SK-N-SH (cell line): ENCODE data around the gene IL18. TPM values are rescaled to one million over a fixed set of nuclear protein-coding genes. Genes with fewer than 3 reads are reported as not detected.

ENCODE experiments used
- CTCF ChIA-PET: fragments of 300-600, 350-600 bp; formaldehyde crosslinking; extraction: SDS; loops from one replicate; lab custom pipeline; 2021; lab: Yijun Ruan, JAX
- POLR2A ChIA-PET: fragments of 350-600 bp; sonication (Branson Sonifier 250); formaldehyde crosslinking; extraction: SDS; loops from one replicate; lab custom pipeline; 2020; ENCODE audit warnings: antibody characterized with exemption, inconsistent platforms; lab: Yijun Ruan, JAX
- DNase-seq: peaks from one replicate; pipeline ENCODE4 v3.0.0; 2012
- H2AFZ ChIP-seq: fragments of 200-600 bp; sonication (generic); 2 replicates; pipeline ENCODE4 v1.8.1; 2016; ENCODE audit warnings: antibody characterized with exemption, mild to moderate bottlenecking, low read depth
- H3F3A ChIP-seq: fragments of 200-600 bp; sonication (generic); replicated peaks from 2 replicates; pipeline ENCODE3; 2016; ENCODE audit warnings: antibody characterized with exemption, mild to moderate bottlenecking; ENCODE audit not compliant: insufficient read depth
- H3K27ac ChIP-seq, 2 experiments: fragments of 200-500 bp in 1 of 2; fragments of 200-600 bp in 1 of 2; sonication (Bioruptor generic) in 1 of 2; sonication (generic), shearing (Covaris generic) in 1 of 2; 2 replicates each; pipeline versions ENCODE4 v1.5.1 to v1.6.1; 2014 to 2016; ENCODE audit warnings: low read depth in 2 of 2, inconsistent platforms in 1 of 2, low read length in 1 of 2, mild to moderate bottlenecking in 1 of 2, mixed read lengths in 1 of 2
- H3K27me3 ChIP-seq: fragments of 200-600 bp; sonication (generic), shearing (Covaris generic); 2 replicates; pipeline ENCODE4 v1.6.1; 2016; ENCODE audit warnings: mixed run types; ENCODE audit not compliant: insufficient read depth
- H3K36me3 ChIP-seq, 2 experiments: fragments of 200-500 bp in 1 of 2; fragments of 200-600 bp in 1 of 2; sonication (Bioruptor generic) in 1 of 2; sonication (generic) in 1 of 2; replicated peaks in 1 of 2; 2 replicates each; pipeline versions ENCODE3 to v1.5.1; 2014 to 2016; ENCODE audit warnings: low read length in 1 of 2, mild to moderate bottlenecking in 1 of 2; ENCODE audit not compliant: insufficient read depth in 2 of 2, control insufficient read depth in 1 of 2
- H3K4me1 ChIP-seq, 2 experiments: fragments of 200-500 bp in 1 of 2; fragments of 200-600 bp in 1 of 2; sonication (Bioruptor generic) in 1 of 2; sonication (generic), shearing (Covaris generic) in 1 of 2; 2 replicates each; pipeline versions ENCODE4 v1.5.1 to v1.6.1; 2014 to 2016; ENCODE audit warnings: low read depth in 1 of 2, low read length in 1 of 2, mixed run types in 1 of 2; ENCODE audit not compliant: insufficient read depth in 2 of 2, control insufficient read depth in 1 of 2
- H3K4me2 ChIP-seq: fragments of 200-600 bp; sonication (generic), shearing (Covaris generic); 2 replicates; pipeline ENCODE4 v1.6.1; 2017; ENCODE audit warnings: mixed run types
- H3K4me3 ChIP-seq, 2 experiments: fragments of 200-500 bp in 1 of 2; fragments of 200-600 bp in 1 of 2; sonication (Bioruptor generic) in 1 of 2; sonication (generic), shearing (Covaris generic) in 1 of 2; 2 replicates each; pipeline versions ENCODE4 v1.5.1 to v1.8.1; 2014 to 2016; ENCODE audit warnings: low read depth in 2 of 2, inconsistent platforms in 1 of 2, low read length in 1 of 2, mild to moderate bottlenecking in 1 of 2, mixed read lengths in 1 of 2, moderate library complexity in 1 of 2
- H3K79me2 ChIP-seq: fragments of 200-600 bp; sonication (generic); 2 replicates; pipeline ENCODE4 v1.8.1; 2017; ENCODE audit warnings: mild to moderate bottlenecking; ENCODE audit not compliant: insufficient read depth
- H3K9ac ChIP-seq: fragments of 200-600 bp; sonication (generic); 2 replicates; pipeline ENCODE4 v1.6.1; 2017; ENCODE audit warnings: mixed run types
- H3K9me2 ChIP-seq: fragments of 200-600 bp; sonication (generic); 2 replicates; pipeline ENCODE4 v1.6.1; 2017; ENCODE audit warnings: mixed run types
- H3K9me3 ChIP-seq: fragments of 200-600 bp; sonication (generic); 2 replicates; pipeline ENCODE4 v1.6.1; 2017; ENCODE audit warnings: mixed run types, mild to moderate bottlenecking, moderate library complexity
- H4K20me1 ChIP-seq: fragments of 200-600 bp; sonication (generic); 2 replicates; pipeline ENCODE4 v1.6.1; 2017; ENCODE audit warnings: mild to moderate bottlenecking, mixed run types; ENCODE audit not compliant: insufficient read depth
- CTCF ChIP-seq: fragments of 200-600 bp; sonication (generic); IDR thresholded peaks from 2 replicates; pipeline ENCODE4 v1.6.1; 2017; ENCODE audit warnings: antibody characterized with exemption, mild to moderate bottlenecking, moderate library complexity
- ELF1 ChIP-seq: IDR thresholded peaks from 2 replicates; pipeline ENCODE4 v1.4.0; 2012
- EP300 ChIP-seq, 2 experiments: IDR thresholded peaks; 2 replicates each; pipeline versions ENCODE4 v1.4.0 to v1.6.1; 2012; ENCODE audit warnings: borderline replicate concordance in 1 of 2, low read depth in 1 of 2, low read length in 1 of 2
- FOSL2 ChIP-seq: IDR thresholded peaks from 2 replicates; pipeline ENCODE4 v1.4.0; 2012; ENCODE audit warnings: low read depth, mild to moderate bottlenecking, moderate library complexity, borderline replicate concordance
- GABPA ChIP-seq: IDR thresholded peaks from 2 replicates; pipeline ENCODE4 v1.4.0; 2012; ENCODE audit warnings: low read depth, mild to moderate bottlenecking
- MEF2A ChIP-seq: IDR thresholded peaks from 2 replicates; pipeline ENCODE4 v1.4.0; 2012; ENCODE audit warnings: low read depth, borderline replicate concordance
- MXI1 ChIP-seq: IDR thresholded peaks from 2 replicates; pipeline ENCODE4 v1.6.1; 2012; ENCODE audit warnings: mild to moderate bottlenecking, low read depth, low read length, improper control_type of control experiment
- NRF1 ChIP-seq: IDR thresholded peaks from 2 replicates; pipeline ENCODE4 v1.6.1; 2012; ENCODE audit warnings: low read depth, mild to moderate bottlenecking, low read length
- PBX3 ChIP-seq: IDR thresholded peaks from 2 replicates; pipeline ENCODE4; 2012
- RAD21 ChIP-seq: IDR thresholded peaks from 2 replicates; pipeline ENCODE4 v1.6.1; 2012; ENCODE audit warnings: mild to moderate bottlenecking, low read length
- RCOR1 ChIP-seq: fragments of 150-350 bp; IDR thresholded peaks from 2 replicates; pipeline ENCODE4 v1.6.1; 2017; ENCODE audit warnings: antibody characterized with exemption, low read length
- REST ChIP-seq: IDR thresholded peaks from 2 replicates; pipeline ENCODE4 v1.6.1; 2012; ENCODE audit warnings: mild to moderate bottlenecking, low read depth, low read length, moderate library complexity
- RFX5 ChIP-seq: IDR thresholded peaks from 2 replicates; pipeline ENCODE4 v1.6.1; 2012; ENCODE audit warnings: mild to moderate bottlenecking, improper control_type of control experiment, low read length
- SIN3A ChIP-seq: IDR thresholded peaks from 2 replicates; pipeline ENCODE4 v1.6.1; 2012; ENCODE audit warnings: low read depth, mild to moderate bottlenecking, low read length, moderate library complexity, borderline replicate concordance
- TAF1 ChIP-seq: IDR thresholded peaks from 2 replicates; pipeline ENCODE4 v1.6.1; 2012; ENCODE audit warnings: low read depth, mild to moderate bottlenecking, low read length, moderate library complexity, borderline replicate concordance
- TCF12 ChIP-seq: IDR thresholded peaks from 2 replicates; pipeline ENCODE4 v1.4.0; 2012
- ZBTB33 ChIP-seq: IDR thresholded peaks from 2 replicates; pipeline ENCODE4 v1.4.0; 2012; ENCODE audit warnings: low read depth, borderline replicate concordance
- WGBS: methylation state at CpG from one replicate; pipeline ENCODE4 v1.1.6; 2017; ENCODE audit warnings: low lambda C conversion rate; 5-methylcytosine and 5-hydroxymethylcytosine counted together
- polyA plus RNA-seq, 3 experiments: library from polyadenylated mRNA; depleted of rRNA; stranded (reverse); fragments of >200 nt; gene quantifications; 2 replicates each; pipeline ENCODE4 v1.2.3, GENCODE V29; 2012
- TF ChIP-seq, protein P1 (sequence below): fragments of 150-350 bp; IDR thresholded peaks from 2 replicates; pipeline ENCODE4 v1.6.1; 2017; ENCODE audit warnings: antibody characterized with exemption, low read length, low read depth, borderline replicate concordance
- TF ChIP-seq, protein P2 (sequence below): IDR thresholded peaks from 2 replicates; pipeline ENCODE4 v1.4.0; 2012; ENCODE audit warnings: low read depth

IL18 gene
- polyA plus RNA-seq, 1 of the 3 experiments (the other 2 are of a cell fraction) = 0.28 TPM

DNA sequence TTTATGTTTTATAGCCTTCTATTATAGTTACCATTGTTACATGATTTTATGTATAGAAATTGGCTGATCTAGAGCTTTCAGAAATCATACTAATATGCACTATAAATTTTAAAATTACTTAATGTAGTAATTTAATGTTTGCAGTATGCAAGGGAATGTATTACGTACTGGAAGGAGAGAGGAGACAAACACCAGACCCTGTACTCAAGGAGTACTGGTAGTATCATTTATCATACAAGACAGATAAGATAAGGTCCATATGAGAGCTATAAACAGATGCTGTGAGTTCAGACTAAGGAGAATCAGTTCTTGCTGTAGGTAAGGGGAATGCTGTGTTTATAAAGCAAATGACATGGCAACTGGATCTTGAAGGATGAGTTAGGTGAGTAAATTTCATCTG is 12.2 kb upstream of the IL18 start:
- peak overlapping the region; percentile 33; the same call in 1 of the 2 replicates for H2AFZ ChIP-seq
- CTCF ChIA-PET = interaction anchor here (0.9 to 3.6 kb wide), 14 partner anchors 10 to 119 kb away, joined by 3 to 30 read pairs (median 4); partner anchors contain the start of gene TEX12

DNA sequence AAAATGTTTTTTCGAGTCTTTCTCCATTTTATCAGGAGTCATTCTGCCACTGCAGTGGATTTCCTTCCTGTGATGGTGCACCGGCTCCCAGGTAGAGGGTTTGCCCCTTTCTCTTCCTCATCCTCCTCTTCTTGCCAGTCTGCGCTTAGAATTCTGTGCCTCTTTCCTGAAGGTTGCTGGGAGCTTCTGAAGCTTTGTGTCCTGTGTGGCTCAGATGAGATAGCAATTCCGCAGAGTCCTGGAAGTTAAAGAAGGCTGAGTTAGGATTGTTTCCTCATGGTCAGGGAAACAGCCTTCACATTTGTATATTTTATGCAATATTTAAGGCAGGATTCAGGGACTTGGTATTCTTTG is 11.7 kb upstream of the IL18 start:
- H2AFZ ChIP-seq = peak overlapping the region; percentile 33
- H3F3A ChIP-seq = no peaks in the 10 kb centered on the region
- no peaks in the 10 kb centered on the region for H3K9me2 ChIP-seq
- ChIA-PET POLR2A (no interaction called here), CTCF (interaction anchor here (0.6 to 3.6 kb wide), 34 partner anchors 9 to 1022 kb away, joined by 3 to 30 read pairs (median 4); partner anchors contain the start of gene TEX12)
- peak overlapping the region; percentile 50; the same call in 1 of the 2 replicates for H3K9ac ChIP-seq
- no peaks in the 10 kb centered on the region for H3K79me2 ChIP-seq
- peak overlapping the region; percentile 17 to 72; a peak in 2 of 4 replicates for H3K27ac ChIP-seq
- peak overlapping the region; percentile 55 for H3K4me2 ChIP-seq
- peak overlapping the region; percentile 45 to 50 for H3K4me3 ChIP-seq
- H3K4me1 ChIP-seq = peaks cover 6 to 10% of the 10 kb centered on the region in 2 experiments; a peak in 3 of 4 replicates
- DNase-seq = no peak
- H3K36me3 ChIP-seq = no peaks in the 10 kb centered on the region
- no peaks in the 10 kb centered on the region for H3K27me3 ChIP-seq
- WGBS = 27% methylated on average over 4 of the region's 4 CpGs
- no peaks in the 10 kb centered on the region for H4K20me1 ChIP-seq
- H3K9me3 ChIP-seq = no peaks in the 10 kb centered on the region
- TF ChIP-seq MXI1 (no peak), REST (no peak), EP300 (IDR thresholded peaks at IDR 0.05; ENCODE audit: borderline replicate concordance in 1 of 2, low read depth in 1 of 2, low read length in 1 of 2) (no peak), PBX3 (no peak), NRF1 (no peak), CTCF (no peak), ELF1 (no peak), MEF2A (no peak), TCF12 (no peak), RAD21 (no peak), SIN3A (no peak), TAF1 (no peak), ZBTB33 (no peak), FOSL2 (no peak), RFX5 (no peak)
- TF ChIP-seq, protein P1, sequence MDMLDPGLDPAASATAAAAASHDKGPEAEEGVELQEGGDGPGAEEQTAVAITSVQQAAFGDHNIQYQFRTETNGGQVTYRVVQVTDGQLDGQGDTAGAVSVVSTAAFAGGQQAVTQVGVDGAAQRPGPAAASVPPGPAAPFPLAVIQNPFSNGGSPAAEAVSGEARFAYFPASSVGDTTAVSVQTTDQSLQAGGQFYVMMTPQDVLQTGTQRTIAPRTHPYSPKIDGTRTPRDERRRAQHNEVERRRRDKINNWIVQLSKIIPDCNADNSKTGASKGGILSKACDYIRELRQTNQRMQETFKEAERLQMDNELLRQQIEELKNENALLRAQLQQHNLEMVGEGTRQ = no peak
- TF ChIP-seq, protein P2, sequence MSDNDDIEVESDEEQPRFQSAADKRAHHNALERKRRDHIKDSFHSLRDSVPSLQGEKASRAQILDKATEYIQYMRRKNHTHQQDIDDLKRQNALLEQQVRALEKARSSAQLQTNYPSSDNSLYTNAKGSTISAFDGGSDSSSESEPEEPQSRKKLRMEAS = no peak

More for the DNA sequence above, 12.2 kb upstream of the IL18 start:
- H3K9ac ChIP-seq = no peak overlapping the region
- H3K4me3 ChIP-seq = no peak overlapping the region; a peak in 1 of 4 replicates
- H3K4me1 ChIP-seq = peaks cover 6 to 10% of the 10 kb centered on the region in 2 experiments; a peak in 3 of 4 replicates
- H4K20me1 ChIP-seq = no peaks in the 10 kb centered on the region
- H3K9me2 ChIP-seq = no peaks in the 10 kb centered on the region
- no peaks in the 10 kb centered on the region for H3K27me3 ChIP-seq
- H3K79me2 ChIP-seq = no peaks in the 10 kb centered on the region
- 67% methylated on average over 1 of the region's 1 CpG for WGBS
- POLR2A ChIA-PET = no interaction called here
- TF ChIP-seq GABPA (no peak), RCOR1 (peak; percentile 15; the same call in 1 of the 2 replicates)
- no peak overlapping the region for H3K4me2 ChIP-seq
- H3K9me3 ChIP-seq = no peaks in the 10 kb centered on the region
- H3F3A ChIP-seq = no peaks in the 10 kb centered on the region
- peak; percentile 27 for DNase-seq
- H3K27ac ChIP-seq = peak overlapping the region in 1 of 2 experiments; percentile 72; a peak in 1 of 4 replicates
- no peaks in the 10 kb centered on the region for H3K36me3 ChIP-seq
